ENCODE measurements around the gene EPAS1. TPM values are rescaled to one million over a fixed set of nuclear protein-coding genes. Genes with fewer than 3 reads are reported as not detected.

EPAS1 gene
- total and polyA plus RNA-seq, 4 donors: 213 to 954 (median 403) TPM

DNA sequence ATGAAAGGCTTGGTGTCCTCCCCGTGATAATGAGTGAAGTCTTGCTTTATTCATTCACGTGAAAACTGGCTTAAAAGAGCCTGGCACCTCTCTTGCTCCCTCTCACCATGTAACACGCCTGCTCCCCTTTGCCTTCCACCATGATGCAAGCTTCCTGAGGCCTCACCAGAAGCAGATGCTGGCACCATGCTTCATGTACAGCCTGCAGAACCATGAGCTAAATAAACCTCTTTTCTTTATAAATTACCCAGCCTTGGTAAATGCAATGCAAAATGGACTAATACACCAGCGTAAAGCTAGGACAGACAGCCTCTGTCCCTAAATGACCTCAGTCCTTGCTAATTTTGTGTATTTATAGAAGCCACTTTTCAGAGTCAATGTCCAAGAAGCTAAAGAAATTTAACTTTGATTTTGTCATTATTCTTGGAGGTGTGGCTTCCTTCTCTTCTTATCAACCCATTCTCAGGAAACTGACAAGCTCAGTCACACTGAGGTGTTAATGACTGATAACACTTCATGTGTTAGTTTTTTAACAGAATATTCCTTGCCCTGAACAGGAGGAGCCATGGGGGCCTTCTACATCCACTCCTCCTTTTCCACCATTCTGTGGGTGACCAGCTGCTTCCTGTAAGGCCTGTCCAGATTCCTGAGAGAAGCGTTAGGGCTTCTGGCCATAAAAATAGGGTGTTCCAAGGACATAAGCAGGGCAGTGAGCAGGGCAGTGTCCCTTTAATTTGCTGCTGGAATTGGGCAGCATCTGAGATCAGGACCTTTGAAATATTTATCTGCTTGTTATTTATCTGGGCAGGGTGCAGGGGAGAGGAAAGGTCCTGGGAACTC is 38.0 kb upstream of the EPAS1 start:
- intact Hi-C loops (cut with DNase I): no loop called here
- H3K27ac ChIP-seq (ENCODE audit: low read depth in 1 of 2, low read length in 2 of 2): no peak overlapping the region
- no peaks in the 10 kb centered on the region for H3K4me1 ChIP-seq (ENCODE audit: control insufficient read depth in 1 of 2, insufficient read depth in 2 of 2, low read length in 2 of 2)
- ATAC-seq (ENCODE audit: low FRiP score) (no peak), DNase-seq (no peak)
- no peaks in the 10 kb centered on the region for H3K27me3 ChIP-seq (ENCODE audit: control insufficient read depth in 1 of 2, insufficient read depth in 2 of 2, low read length in 1 of 2)
- H3K4me3 ChIP-seq (ENCODE audit: low read length in 2 of 2): no peak overlapping the region
- 83 to 84% methylated on average over 5 of the region's 5 CpGs for WGBS, 2 donors
- H3K9me3 ChIP-seq (ENCODE audit: control insufficient read depth, low read length): no peaks in the 10 kb centered on the region
- no peaks in the 10 kb centered on the region for H3K36me3 ChIP-seq (ENCODE audit: control insufficient read depth in 1 of 2, insufficient read depth in 2 of 2, low read length in 1 of 2)

DNA sequence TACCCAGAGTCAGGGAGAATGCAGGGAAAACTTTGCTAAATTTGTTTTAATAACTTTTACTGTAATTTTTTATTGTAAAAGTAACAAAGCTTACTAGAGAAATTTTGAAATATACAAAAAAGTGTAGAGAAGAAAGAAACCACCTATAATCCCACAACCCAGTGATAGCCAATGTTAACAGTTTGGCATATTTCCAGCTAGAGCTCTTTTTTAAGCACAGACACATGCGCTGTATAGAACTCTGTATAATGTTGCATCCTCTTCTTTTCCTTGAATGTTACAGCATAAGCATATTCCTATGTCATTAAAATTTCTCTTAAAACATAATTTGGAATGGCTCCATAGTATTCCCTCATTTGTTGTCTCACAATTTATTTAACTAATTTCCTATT is 37.4 kb upstream of the EPAS1 start:
- WGBS, 2 donors: 85 to 89% methylated on average over 1 of the region's 1 CpG
- ATAC-seq (ENCODE audit: low FRiP score): no peak
- no peak for DNase-seq
- intact Hi-C loops (cut with DNase I): no loop called here
- Histone ChIP-seq H3K27me3 (ENCODE audit: control insufficient read depth in 1 of 2, insufficient read depth in 2 of 2, low read length in 1 of 2) (no peaks in the 10 kb centered on the region), H3K36me3 (ENCODE audit: control insufficient read depth in 1 of 2, insufficient read depth in 2 of 2, low read length in 1 of 2) (no peaks in the 10 kb centered on the region), H3K27ac (ENCODE audit: low read depth in 1 of 2, low read length in 2 of 2) (no peak overlapping the region), H3K9me3 (ENCODE audit: control insufficient read depth, low read length) (no peaks in the 10 kb centered on the region), H3K4me1 (ENCODE audit: control insufficient read depth in 1 of 2, insufficient read depth in 2 of 2, low read length in 2 of 2) (no peaks in the 10 kb centered on the region), H3K4me3 (ENCODE audit: low read length in 2 of 2) (no peak overlapping the region)

DNA sequence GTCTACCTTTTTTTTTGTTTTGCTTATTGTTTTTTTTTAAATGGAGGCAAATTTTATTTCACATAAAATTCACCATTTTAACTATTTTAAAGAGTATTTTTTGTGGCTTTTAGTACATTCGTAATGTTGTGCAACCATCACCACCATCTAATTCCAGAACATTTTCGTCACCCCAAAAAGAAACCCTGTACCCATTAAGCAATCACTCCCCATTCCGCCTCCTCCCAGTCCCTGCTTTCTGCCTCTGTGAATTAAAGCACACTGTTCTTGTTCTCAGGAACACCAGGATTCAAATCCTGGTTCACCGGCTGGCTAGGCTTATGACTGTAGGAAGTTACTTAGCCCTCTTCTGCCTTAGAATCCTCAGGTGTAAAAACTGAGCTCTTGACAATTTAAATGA is 36.9 kb upstream of the EPAS1 start:
- Histone ChIP-seq H3K36me3 (ENCODE audit: control insufficient read depth in 1 of 2, insufficient read depth in 2 of 2, low read length in 1 of 2) (no peaks in the 10 kb centered on the region), H3K9me3 (ENCODE audit: control insufficient read depth, low read length) (no peaks in the 10 kb centered on the region), H3K27ac (ENCODE audit: low read depth in 1 of 2, low read length in 2 of 2) (no peak overlapping the region), H3K27me3 (ENCODE audit: control insufficient read depth in 1 of 2, insufficient read depth in 2 of 2, low read length in 1 of 2) (no peaks in the 10 kb centered on the region), H3K4me3 (ENCODE audit: low read length in 2 of 2) (no peak overlapping the region), H3K4me1 (ENCODE audit: control insufficient read depth in 1 of 2, insufficient read depth in 2 of 2, low read length in 2 of 2) (no peaks in the 10 kb centered on the region)
- WGBS, 2 donors: 95 to 97% methylated on average over 4 of the region's 4 CpGs
- ATAC-seq (ENCODE audit: low FRiP score): no peak
- no peak for DNase-seq
- intact Hi-C loops (cut with DNase I): no loop called here

DNA sequence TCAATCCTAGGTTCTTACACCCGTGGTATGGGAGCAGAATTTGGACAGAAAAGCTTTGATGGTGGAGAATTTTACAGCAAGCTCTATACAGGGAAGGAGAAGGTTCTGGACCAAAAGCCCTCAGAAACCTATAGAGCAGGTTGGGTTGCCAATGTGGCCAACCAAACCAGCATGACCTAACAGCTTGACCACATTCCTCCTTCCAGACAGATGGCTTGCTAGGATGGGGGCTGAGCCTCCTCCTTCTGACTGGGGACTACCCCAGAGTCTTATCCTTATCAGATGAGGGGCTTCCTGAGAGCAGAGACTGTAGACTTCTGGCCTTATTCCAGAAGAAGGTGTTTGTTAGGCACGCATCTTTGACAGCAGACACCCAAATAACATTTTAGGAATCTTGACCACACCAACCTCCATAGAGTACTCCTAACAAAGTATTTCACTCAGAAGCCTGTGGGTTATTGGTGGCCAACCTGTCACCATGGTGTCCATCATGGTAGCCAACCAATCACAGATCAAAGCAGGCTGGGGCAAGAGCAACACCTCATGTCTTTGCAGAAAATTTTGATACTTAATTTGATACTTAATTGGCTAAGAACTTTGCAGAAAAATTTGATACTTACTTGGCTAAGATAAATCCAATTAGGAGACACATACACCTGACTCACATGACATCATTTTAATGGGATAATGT is 34.8 kb upstream of the EPAS1 start:
- intact Hi-C loops (cut with DNase I): no loop called here
- WGBS, 2 donors: 82 to 84% methylated on average over 2 of the region's 2 CpGs
- DNase-seq: no peak

DNA sequence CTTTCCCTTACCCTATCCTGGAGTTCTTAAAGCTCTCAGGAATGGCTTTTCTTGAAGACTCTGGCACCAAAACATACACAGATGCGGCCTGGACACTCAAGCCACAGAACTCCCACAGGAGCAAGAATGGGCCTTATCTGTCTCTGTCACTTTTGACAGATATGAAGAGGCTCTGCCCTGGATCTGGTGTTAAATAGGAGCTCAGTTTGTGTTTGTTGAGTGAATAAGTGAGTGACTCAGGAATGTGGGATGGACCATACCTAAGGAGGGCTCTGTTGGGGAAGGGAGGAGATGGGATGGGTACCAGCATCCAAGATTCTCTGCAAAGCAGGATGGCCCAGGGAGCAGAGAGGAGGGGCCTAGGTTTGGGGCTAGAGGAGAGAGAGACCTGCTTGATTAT is 33.9 kb upstream of the EPAS1 start:
- Histone ChIP-seq H3K9me3 (ENCODE audit: control insufficient read depth, low read length) (no peaks in the 10 kb centered on the region), H3K27me3 (ENCODE audit: control insufficient read depth in 1 of 2, insufficient read depth in 2 of 2, low read length in 1 of 2) (no peaks in the 10 kb centered on the region), H3K4me1 (ENCODE audit: control insufficient read depth in 1 of 2, insufficient read depth in 2 of 2, low read length in 2 of 2) (no peaks in the 10 kb centered on the region), H3K4me3 (ENCODE audit: low read length in 2 of 2) (no peak overlapping the region), H3K27ac (ENCODE audit: low read depth in 1 of 2, low read length in 2 of 2) (no peak overlapping the region), H3K36me3 (ENCODE audit: control insufficient read depth in 1 of 2, insufficient read depth in 2 of 2, low read length in 1 of 2) (no peaks in the 10 kb centered on the region)
- intact Hi-C loops (cut with DNase I): no loop called here
- DNase-seq (no peak), ATAC-seq (ENCODE audit: low FRiP score) (no peak)
- WGBS, 2 donors: 97 to 100% methylated on average over 1 of the region's 1 CpG

More for the DNA sequence above, 34.8 kb upstream of the EPAS1 start:
- Histone ChIP-seq H3K4me1 (ENCODE audit: control insufficient read depth in 1 of 2, insufficient read depth in 2 of 2, low read length in 2 of 2) (no peaks in the 10 kb centered on the region), H3K9me3 (ENCODE audit: control insufficient read depth, low read length) (no peaks in the 10 kb centered on the region), H3K4me3 (ENCODE audit: low read length in 2 of 2) (no peak overlapping the region), H3K27ac (ENCODE audit: low read depth in 1 of 2, low read length in 2 of 2) (no peak overlapping the region), H3K36me3 (ENCODE audit: control insufficient read depth in 1 of 2, insufficient read depth in 2 of 2, low read length in 1 of 2) (no peaks in the 10 kb centered on the region), H3K27me3 (ENCODE audit: control insufficient read depth in 1 of 2, insufficient read depth in 2 of 2, low read length in 1 of 2) (no peaks in the 10 kb centered on the region)
- no peak for ATAC-seq (ENCODE audit: low FRiP score)

DNA sequence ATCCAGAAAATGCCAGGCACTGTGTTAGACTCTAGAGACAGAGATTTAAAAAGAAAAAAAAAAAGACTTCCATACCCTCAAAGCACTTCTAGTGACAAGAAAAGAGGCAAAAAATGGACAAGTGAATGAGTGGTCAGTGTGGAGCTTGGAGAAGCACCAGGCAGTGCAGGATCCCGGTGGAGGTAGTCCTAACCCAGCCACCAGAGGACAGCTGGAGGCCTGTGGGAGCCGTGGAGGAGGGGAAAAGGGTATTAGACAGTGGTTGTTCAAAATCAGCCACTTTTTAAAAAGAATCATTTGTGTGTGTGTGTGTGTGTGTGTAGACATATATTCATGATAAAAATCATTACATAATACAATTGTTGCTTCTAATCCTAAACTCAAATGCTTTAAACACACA is 32.8 kb upstream of the EPAS1 start:
- Histone ChIP-seq H3K4me1 (ENCODE audit: control insufficient read depth in 1 of 2, insufficient read depth in 2 of 2, low read length in 2 of 2) (no peaks in the 10 kb centered on the region), H3K27me3 (ENCODE audit: control insufficient read depth in 1 of 2, insufficient read depth in 2 of 2, low read length in 1 of 2) (no peaks in the 10 kb centered on the region), H3K9me3 (ENCODE audit: control insufficient read depth, low read length) (no peaks in the 10 kb centered on the region), H3K4me3 (ENCODE audit: low read length in 2 of 2) (no peak overlapping the region), H3K36me3 (ENCODE audit: control insufficient read depth in 1 of 2, insufficient read depth in 2 of 2, low read length in 1 of 2) (no peaks in the 10 kb centered on the region), H3K27ac (ENCODE audit: low read depth in 1 of 2, low read length in 2 of 2) (no peak overlapping the region)
- ATAC-seq (ENCODE audit: low FRiP score) (no peak), DNase-seq (no peak)
- WGBS, 2 donors: 86 to 87% methylated on average over 2 of the region's 2 CpGs
- intact Hi-C loops (cut with DNase I): no loop called here

DNA sequence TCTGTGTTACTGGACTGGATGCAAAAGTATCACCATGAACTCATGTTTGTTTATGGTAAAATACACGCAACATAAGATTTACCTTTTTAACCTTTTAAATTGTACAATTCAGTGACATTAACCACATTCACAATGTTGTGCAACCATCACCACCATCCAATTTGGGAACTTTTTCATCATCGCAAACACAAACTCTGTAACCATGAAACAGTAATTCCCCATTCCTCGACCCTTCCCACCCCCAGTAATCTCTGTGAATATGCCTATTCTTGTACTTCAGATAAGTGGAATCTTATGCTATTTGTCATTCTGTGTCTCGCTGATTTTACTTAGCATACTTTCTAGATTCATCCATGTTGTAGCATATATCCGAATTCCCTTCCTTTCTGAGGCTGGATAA is 31.1 kb upstream of the EPAS1 start:
- H3K9me3 ChIP-seq (ENCODE audit: control insufficient read depth, low read length): no peaks in the 10 kb centered on the region
- no peak overlapping the region for H3K4me3 ChIP-seq (ENCODE audit: low read length in 2 of 2)
- H3K27me3 ChIP-seq (ENCODE audit: control insufficient read depth in 1 of 2, insufficient read depth in 2 of 2, low read length in 1 of 2): no peaks in the 10 kb centered on the region
- H3K4me1 ChIP-seq (ENCODE audit: control insufficient read depth in 1 of 2, insufficient read depth in 2 of 2, low read length in 2 of 2): no peaks in the 10 kb centered on the region
- intact Hi-C loops (cut with DNase I): no loop called here
- H3K27ac ChIP-seq (ENCODE audit: low read depth in 1 of 2, low read length in 2 of 2): no peak overlapping the region
- WGBS, 2 donors: 84 to 86% methylated on average over 5 of the region's 5 CpGs
- DNase-seq: no peak
- H3K36me3 ChIP-seq (ENCODE audit: control insufficient read depth in 1 of 2, insufficient read depth in 2 of 2, low read length in 1 of 2): no peaks in the 10 kb centered on the region
- no peak for ATAC-seq (ENCODE audit: low FRiP score)

DNA sequence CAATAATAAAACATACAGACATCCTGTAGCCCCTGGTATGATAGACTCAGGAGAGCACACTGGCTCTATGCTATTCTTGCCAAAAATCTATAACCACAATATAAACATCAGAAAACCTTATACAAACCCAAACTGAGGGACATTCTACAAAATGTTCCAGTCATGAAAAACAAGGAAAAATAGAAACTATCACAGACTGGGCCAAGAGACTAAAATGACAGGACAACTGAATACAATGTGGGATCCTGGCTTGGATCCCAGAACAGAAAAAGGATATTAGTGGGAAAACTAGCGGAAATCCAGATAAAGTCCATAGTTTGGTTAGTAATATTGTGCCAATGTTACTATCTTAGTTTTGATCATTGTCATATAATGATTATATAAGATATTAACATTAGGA is 29.6 kb upstream of the EPAS1 start:
- Histone ChIP-seq H3K36me3 (ENCODE audit: control insufficient read depth in 1 of 2, insufficient read depth in 2 of 2, low read length in 1 of 2) (no peaks in the 10 kb centered on the region), H3K27ac (ENCODE audit: low read depth in 1 of 2, low read length in 2 of 2) (no peak overlapping the region), H3K27me3 (ENCODE audit: control insufficient read depth in 1 of 2, insufficient read depth in 2 of 2, low read length in 1 of 2) (no peaks in the 10 kb centered on the region), H3K4me1 (ENCODE audit: control insufficient read depth in 1 of 2, insufficient read depth in 2 of 2, low read length in 2 of 2) (no peaks in the 10 kb centered on the region), H3K4me3 (ENCODE audit: low read length in 2 of 2) (no peak overlapping the region), H3K9me3 (ENCODE audit: control insufficient read depth, low read length) (no peaks in the 10 kb centered on the region)
- DNase-seq (no peak), ATAC-seq (ENCODE audit: low FRiP score) (no peak)
- WGBS, 2 donors: 40 to 41% methylated on average over 1 of the region's 1 CpG
- intact Hi-C loops (cut with DNase I): no loop called here

DNA sequence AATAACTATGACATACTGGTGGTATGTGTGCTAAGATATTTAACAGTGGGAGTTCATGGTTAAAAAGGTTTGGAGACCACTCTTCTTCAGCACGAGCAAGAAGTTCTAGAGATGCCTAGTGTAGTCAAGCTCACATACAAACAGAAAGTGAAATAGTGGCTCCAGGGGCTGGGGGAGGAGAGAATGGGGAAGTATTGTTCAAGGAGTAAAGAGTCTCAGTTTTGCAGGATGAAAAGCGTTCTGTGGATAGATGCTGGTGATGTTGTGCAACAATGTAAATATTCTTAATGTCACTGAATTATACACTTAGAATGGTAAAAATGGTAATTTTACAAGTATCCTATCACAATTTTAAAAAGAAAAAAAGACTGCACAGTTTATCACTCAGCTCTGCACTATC is 29.0 kb upstream of the EPAS1 start:
- WGBS, 2 donors: 52 to 55% methylated on average over 2 of the region's 2 CpGs
- Histone ChIP-seq H3K9me3 (ENCODE audit: control insufficient read depth, low read length) (no peaks in the 10 kb centered on the region), H3K4me1 (ENCODE audit: control insufficient read depth in 1 of 2, insufficient read depth in 2 of 2, low read length in 2 of 2) (no peaks in the 10 kb centered on the region), H3K36me3 (ENCODE audit: control insufficient read depth in 1 of 2, insufficient read depth in 2 of 2, low read length in 1 of 2) (no peaks in the 10 kb centered on the region), H3K27me3 (ENCODE audit: control insufficient read depth in 1 of 2, insufficient read depth in 2 of 2, low read length in 1 of 2) (no peaks in the 10 kb centered on the region), H3K27ac (ENCODE audit: low read depth in 1 of 2, low read length in 2 of 2) (no peak overlapping the region), H3K4me3 (ENCODE audit: low read length in 2 of 2) (no peak overlapping the region)
- intact Hi-C loops (cut with DNase I): no loop called here
- no peak for ATAC-seq (ENCODE audit: low FRiP score)
- DNase-seq: no peak
